OCI-M1 (cell line): ENCODE data around the gene TOM1L2.
"Not testable (repeated sequence)": the region's sequence is repeated elsewhere in the genome, so short reads cannot be mapped to it uniquely, and the experiment has no call there.

Source experiments
- DNase-seq: peaks from one replicate; lab custom pipeline; 2025; lab: John Stamatoyannopoulos, UW

TOM1L2 gene

DNA sequence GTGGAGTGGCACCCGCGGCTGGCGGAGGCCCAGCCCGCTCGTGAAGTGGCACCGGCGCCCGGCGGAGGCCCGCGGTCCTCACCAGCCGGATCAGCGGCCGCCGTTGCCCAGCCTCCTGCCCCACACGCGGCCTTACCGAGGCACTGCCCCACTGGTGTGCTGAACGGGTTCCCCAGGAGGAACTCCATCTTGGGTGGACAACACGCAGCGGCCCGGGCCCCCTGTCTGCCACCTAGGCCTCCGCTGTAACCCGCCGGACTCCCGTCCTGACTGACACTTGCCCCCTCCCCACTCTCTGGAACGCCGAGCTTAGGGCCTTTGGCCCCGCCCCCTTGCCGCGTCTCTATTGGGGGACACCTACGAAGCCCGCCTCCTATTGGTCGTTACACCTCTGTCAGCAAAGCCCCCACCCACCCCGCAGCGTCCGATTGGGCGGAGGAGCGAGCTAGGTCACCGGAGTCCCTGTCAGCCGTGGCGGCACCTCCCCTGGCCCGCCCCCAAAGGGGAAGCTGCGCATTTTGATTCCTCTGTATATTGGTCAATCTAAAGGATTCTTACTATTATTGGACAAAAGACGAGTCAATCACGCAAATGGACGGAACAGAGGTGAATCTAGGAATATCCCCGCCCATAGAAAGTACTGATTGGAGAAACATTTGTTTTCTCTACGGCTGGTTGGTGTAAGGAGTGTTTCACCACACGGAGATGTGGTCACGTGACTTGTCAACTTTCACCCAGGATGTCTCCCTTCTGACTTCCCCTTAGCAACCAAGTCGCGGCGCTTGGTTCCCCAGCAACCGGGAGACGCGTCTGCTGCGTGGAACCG is at the start of gene TOM1L2, which contains the start of gene DRC3:
TSS of gene TOM1L2 (minus strand) at position 275 of the 826 bp plus-strand sequence. CDS start at position 188, 87 bp downstream.
TSS of gene DRC3 (plus strand) at position 737 of the 826 bp plus-strand sequence. CDS start 4,737 bp downstream, outside the sequence.
- peak; percentile 99 for DNase-seq

DNA sequence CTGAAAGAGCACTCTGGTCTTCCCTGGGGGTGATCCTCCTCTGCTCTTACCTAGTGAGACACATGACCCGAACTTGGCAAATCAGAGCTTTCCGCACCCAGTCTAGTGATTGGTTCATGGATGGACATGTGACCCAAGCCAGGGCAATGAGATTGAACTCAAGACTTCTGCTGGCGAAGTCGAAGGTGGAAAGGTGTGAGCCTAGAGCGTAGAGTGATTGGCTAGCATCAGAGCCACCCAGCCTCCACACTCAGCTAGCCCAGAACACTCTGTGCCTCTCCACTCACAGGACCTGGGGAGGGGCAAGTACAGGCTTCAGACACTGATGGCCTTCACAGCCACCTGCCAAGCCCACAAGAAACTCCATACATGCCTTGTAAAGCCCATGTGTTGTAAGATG is 49.2 kb upstream of the TOM1L2 start:
- no peak for DNase-seq

DNA sequence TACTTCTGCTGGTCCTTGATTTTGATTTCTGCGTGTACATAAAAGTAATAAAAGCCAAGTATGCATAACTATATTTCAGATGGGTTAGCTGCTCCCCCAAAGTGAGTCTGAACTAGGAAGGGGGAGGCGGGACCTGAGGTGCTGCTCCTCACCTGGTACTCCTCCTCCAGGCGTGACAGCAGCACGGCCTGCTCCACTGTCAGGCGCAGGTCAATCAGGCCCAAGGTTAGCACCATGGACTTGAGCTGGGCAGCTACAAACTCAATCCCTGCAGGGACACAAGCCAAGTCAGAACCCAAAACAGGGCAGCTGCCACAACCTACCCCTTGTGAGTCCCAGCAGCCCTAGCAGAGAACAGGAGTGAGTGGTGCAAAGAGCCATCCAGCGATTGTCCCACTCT is 48.8 kb upstream of the TOM1L2 start:
- no peak for DNase-seq

DNA sequence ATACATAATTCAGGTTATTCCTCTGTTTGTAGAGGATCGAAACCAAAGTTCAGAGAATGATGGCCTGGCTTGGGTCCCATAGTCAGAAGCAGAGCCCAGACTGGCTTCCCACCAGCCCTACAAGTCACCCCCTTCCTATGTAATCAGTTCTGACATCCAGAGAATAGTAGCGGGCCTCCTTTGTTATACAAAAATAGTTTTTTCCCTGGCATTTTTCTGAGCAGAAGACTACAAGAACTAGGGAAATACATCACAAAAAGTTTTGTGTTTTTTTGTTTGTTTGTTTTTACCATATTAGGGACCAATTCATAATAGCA is 47.6 kb upstream of the TOM1L2 start:
- DNase-seq, result no peak

DNA sequence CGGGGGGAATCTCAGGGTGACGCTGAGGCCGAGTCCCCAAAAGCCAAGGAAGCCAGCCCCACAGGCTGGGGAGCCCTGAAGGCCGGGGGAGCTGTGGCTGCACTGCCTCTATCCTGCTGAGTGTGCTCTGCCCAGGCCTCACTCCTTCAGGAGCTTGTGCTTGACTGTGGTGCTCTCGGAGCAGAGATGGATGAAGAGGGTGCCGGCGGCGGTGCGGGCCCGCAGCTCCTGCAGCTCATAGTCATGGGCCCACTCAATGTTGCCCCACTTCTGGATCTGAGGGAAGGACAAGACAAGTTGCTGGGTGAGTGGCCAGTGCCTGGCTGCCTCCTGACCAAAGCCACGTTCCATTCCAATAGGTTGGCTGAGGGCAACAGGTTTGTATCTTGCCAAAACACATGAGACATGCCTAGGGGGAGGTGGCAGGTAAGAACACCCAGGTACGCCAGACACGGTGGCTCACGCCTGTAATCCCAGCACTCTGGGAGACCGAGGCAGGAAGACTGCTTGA is 46.3 kb upstream of the TOM1L2 start:
- DNase-seq, result no peak

DNA sequence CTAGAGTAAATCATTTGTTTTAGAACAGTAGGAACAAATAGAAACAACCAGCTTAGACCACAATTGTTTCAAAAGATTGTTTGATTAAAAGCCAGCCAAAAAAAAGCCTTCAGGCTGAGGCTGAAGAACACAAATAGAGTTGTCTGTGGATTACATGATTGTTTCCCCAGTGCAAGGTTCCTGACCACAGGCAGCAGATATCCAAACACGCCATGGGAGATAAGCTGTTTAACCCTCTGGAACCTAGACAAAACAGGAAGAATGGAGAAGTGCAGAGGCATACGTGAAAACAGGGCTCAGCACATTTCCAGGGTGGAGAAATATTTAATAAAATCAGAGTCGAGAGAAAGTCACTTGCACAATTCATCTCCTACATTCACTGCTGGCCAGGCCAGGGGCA is 45.8 kb upstream of the TOM1L2 start:
- peak; percentile 74 for DNase-seq

DNA sequence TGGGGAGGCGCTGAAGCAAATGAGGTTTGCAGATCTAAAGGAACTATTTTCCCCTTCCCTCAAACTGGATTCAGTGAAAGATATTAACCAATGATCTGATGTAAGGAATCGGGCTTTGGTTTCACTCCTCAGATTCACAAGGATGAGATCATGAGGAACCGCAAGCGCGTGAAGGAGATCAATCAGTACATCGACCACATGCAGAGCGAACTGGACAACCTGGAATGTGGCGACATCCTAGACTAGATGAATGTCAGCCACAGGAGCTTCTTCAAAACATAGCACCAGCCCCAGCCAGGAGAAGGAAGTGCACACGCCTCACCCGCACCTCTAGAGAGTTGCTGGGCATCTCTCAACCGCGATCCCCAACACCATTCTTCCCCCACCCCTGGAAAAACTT is 44.2 kb upstream of the TOM1L2 start:
- no peak for DNase-seq

DNA sequence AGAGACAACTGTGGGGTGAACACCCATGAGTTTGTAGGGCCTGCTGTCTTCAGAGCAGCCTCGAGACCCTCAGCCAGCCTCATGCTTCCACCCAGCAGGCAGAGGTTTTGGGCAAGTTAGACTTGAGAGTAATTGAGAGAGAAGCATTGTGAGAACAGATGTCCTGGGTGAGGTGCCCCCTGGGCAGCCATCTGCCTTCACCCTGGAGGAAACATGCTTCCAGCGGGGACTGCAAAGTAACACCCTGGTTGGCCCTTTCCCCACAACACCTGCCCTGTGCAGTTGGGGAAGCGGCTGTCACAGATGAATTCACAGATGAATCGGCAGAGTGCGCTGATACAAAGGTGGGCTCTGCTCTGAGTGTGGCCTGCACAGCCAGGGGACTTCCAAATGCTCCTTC is 43.4 kb upstream of the TOM1L2 start:
- no peak for DNase-seq

DNA sequence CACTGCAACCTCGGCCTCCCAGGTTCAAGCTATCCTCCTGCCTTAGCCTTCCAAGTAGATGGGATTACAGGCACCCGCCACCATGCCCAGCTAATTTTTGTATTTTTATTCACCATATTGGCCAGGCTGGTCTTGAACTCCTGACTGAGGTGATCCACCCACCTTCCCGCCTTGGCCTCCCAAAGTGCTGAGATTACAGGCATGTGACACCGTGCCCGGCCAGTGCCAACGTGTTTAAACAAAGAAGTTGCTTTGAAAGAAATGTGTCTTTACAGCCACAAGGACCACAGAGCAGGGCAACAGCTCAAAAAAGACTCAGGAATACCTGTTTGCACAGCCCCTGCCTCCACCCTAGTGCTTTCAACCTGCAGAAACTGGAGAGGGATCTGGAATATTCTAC is 41.8 kb upstream of the TOM1L2 start:
- DNase-seq, result no peak

DNA sequence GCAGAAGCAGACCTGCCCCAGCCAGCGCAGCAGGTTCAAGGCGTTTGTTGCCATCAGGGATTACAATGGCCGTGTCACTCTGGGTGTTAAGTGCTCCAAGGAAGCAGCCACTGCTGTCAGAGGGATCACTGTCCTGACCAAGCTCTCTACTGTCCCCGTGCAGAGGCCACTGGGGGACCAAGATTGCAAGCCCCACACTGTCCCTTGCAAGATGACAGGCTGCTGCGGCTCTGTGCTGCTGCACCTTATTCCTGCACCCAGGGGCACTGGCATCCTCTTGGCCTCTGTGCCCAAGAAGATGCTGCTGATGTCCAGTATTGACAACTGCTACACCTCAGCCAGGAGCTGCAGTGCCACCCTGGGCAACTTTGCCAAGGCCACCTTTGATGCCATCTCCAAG is 39.1 kb upstream of the TOM1L2 start:
- DNase-seq, result no peak

DNA sequence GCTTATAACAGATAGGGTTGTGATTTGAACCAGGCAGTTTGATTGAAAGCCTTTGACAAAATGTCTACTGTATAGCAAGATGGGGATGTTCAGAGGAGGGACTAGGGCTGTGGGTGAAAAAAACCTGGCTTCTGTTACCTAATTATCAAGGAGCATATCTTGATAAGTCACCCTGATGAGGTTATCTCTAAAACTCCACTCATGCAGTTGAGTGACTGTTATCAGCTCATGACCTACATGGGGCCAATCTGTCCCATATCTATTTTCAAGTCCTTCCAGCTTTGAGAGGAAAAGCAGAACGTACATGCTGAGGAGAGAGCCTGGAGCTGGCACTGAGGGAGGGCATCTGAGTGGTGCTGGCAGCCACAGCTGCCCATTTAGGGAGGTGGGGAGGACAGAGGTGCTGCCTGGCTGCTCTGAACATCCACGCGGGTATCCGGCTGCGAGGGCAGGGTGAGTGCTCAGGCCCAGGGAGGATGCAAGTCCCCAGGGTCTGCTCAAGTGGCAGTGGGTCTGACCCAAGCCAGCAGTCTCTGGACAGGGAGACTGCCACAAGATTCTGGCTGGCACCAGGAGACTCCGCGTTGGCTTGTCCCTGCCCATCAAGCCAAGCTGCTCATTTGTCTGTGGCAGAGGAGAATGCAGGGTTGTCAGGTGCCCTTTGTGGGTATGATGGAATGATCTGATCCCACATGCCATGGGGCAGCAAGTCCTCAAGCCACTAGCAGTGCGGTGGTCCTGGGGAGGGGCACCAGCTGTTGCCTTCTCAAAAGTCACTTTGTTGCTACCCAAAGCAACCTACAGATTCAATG is 37.6 kb upstream of the TOM1L2 start:
- no peak for DNase-seq

DNA sequence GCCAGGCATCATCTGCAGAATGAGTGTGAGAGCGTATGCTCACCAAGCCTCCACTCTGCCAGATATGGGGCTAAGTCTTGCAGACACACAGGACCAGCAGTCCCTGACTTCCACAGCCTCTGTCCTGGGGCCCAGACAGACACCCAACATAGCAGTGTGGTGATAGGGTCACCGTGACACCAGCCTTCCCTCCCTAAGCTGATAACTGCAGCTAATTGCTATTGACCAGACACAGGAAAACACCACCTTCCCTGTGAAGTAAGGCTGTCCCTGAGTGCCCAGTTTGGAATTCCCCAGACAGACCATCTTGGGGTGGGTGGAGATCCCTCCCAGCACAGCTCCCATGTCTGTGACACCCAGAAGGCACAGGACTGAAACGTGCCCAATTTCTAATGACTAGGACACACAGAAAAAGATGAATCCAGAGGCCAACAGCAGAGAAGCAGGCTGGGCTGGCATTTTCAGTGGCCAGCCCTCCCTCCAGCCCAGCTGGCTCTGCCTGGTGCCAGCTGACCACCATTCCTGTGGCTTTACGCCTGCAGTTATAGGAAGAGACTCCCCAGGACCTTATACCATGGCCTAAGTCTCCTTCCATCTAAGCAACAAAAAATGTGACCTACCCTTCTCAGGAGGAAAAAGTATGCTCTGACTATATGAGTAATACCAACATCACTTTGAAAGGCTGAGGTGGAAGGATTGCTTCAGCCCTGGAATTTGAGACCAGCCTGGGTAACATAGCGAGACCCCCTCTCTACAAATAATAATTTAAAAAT is 36.5 kb upstream of the TOM1L2 start:
- DNase-seq, result no peak

DNA sequence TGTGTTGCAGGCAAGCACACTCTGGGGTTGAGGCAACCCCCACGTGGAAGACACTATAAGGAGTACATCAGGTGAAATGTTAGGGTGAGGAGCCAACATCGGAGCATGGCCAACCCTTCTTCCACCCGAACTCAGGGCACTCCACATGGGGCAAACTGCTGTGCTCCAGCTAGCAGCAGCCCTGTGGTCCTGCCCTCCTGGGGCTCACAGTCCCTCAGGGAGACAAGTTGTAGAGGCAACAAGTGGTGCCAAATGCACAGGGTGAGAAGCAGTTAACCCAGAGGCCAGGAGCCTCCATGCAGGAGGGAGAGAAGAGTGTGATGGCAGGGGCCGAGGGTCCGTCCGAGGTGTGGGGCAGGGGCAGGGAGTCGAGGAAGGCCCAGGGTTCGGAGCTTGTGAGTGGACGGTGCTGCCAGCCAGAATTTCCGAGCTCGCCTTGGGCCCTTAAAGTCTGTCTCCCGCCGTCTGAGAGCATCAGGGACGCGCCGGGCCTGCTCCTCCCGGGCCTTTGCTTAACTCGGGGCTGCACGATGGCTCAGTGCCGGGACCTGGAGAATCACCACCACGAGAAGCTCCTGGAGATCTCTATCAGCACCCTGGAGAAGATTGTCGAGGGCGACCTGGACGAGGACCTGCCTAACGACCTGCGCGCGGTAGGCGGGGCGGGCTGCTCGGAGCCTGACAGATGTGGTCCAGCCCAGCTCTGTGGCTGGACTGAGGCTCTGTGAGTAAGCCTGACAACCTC is 34.5 kb upstream of the TOM1L2 start:
- DNase-seq, result no peak

DNA sequence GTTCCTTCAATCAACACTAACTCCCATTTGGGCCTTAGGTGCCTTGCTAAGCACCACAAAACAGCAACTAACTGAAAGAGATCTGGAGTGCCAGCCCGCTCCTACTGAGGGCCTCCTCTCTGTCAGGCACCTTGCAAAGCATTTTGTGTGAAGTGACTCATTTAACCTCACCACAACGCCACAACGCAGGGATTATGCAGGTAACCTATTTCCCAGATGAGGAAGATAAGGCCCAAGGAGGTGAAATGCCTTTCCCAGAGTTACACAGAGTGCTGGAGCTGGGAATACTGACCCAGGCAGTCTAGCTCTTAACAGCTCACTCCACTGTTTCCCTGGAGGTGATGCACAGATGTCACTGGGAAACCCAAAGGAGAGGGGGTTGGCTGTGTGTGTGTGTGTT is 33.3 kb upstream of the TOM1L2 start:
- no peak for DNase-seq

DNA sequence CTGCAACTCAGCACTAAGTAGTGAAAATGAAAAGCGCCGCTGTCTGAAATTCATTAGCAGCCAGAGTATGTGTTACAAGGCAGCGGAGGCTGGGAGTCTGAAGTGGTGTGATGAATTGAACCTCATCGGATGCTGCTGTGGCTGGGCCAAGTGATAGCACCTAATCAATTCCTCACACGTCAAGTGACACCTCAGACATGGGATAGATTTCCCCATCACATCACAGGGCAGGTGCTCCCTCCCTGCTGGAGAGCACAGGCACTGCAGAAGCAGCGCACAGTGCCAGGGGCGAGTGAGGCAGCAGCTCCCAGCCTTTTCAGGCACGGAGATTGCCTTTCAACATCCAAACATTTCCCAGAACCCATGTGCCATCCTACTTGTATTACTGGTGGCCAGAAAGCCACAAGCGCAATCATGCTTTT is 32.7 kb upstream of the TOM1L2 start:
- DNase-seq, result no peak

DNA sequence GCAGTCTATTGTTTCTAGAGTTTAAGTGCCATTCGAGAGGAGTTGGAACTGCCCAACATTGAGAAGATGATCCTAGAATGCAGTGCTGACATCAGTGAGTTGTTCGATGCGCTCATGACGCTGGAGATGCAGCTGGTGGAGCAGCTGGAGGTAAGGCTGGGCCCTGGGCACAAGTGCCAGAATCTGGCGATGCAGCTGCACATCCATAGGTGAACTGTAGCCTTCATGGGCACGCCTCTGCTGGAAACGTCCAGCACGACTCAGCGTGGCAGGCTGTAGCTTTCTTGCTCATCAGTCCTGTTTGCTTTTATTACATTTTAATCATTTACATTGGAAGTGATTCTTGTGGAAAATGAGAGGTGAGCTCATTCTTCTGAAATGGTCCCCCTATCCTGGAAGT is 32.1 kb upstream of the TOM1L2 start:
- DNase-seq, result no peak

DNA sequence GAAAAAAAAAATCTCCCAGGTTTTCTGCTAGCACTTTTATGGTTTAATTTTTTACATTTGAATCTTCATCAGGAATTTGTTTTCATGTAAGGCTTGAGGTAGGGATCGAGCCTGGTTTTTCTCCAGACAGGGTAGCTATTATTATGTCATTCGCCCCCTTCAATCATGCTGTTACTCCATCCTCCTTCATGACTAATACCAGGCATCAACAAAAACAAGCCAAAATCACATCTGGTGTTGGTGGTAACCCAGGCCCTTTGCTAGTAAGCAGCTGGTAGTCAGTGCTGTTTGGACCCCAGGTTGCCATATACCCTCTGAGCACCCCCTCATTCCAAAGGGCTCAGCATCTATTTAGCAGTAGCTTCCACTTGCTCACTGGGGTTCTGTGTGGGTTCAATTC is 30.0 kb upstream of the TOM1L2 start:
- no peak for DNase-seq

DNA sequence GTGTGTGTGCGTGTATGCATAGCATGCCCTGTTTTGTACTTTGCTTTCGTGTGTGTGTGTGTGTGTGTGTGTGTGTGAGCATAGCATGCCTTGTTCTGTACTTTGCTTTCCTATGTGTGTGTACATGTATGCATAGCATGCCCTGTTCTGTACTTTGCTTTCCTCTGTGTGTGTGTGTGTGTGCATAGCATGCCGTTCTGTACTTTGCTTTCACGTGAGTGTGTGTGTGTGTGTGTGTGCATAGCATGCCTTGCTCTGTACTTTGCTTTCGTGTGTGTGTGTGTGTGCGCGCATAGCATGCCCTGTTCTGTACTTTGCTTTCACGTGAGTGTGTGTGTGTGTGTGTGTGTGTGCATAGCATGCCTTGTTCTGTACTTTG is 27.8 kb upstream of the TOM1L2 start:
- DNase-seq, result no peak

DNA sequence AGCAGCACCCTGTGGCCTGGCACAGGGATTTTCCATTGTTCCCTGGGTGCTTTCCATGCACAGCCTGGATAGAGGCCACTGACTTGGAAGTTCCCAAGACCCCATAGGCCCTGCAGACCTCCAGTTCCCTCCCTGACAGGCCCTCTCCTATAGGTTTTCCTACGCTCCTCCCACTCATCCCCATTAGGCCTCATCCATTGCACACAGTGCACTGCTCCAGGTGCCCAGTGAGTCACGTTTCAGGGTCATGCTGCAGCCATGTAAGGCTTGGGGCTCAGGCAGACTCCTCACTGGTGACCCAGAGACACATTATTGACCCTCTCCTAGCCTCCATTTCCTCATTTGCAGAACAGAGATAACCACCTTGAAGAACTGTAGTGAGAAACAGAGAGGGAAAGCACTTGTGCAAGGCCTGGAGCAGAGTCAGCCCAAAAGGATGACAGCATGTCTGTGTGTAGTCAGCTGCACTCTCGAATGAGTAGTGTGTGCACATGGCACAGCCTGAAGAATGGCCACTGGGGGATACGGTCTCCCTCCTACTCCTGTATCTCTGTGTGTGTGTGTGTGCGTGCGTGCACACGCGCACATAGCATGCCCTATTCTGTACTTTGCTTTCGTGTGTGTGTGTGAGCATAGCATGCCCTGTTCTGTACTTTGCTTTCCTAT is 27.3 kb upstream of the TOM1L2 start:
- DNase-seq, result no peak

DNA sequence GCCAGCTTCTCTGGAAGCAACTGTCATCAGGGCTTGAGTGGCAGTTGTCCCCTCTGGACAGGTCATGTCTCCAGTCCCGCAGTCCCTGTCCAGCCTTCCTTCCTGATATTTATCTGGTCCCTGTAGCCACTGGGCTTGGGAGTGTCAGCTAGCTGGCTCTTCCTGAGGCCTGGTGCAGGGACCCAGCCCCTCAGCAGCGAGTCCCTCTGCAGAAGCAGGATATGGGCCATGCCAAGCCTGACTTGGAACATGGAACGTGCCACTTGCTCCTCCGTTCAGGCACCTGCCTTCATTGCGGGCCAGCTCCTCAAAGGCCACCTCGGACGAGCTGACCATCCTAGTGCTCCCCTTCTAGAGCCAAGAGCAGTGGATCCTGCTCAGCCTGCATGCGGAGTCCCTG is 26.7 kb upstream of the TOM1L2 start:
- no peak for DNase-seq

DNA sequence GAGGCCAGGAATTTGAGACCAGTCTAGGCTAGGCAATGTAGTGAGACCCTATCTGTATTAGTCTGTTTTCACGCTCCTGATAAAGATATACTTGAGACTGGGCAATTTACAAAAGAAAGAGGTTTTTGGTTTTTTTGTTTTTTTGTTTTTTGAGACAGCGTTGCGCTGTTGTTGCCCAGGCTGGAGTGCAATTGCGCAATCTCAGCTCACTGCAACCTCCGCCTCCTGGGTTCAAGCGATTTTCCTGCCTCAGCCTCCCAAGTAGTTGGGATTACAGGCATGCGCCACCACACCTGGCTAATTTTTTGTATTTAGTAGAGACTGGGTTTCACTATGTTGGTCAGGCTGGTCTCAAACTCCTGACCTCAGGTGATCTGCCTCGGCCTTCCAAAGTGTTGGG is 23.7 kb upstream of the TOM1L2 start:
- DNase-seq, result not testable (repeated sequence)
